Measurements from ENCODE around the gene SLC30A1. TPM values are rescaled to one million over a fixed set of nuclear protein-coding genes. Genes with fewer than 3 reads are reported as not detected.

Gene SLC30A1
- total RNA-seq, 2 donors from 2014 or later = 12.5 to 22.0 TPM

GRCh38 chr1:211606914-211607753, 28.2 kb upstream of the SLC30A1 start:
- Histone ChIP-seq H3K36me3 (no peaks in the 10 kb centered on the region), H3K27me3 (replicated peaks; ENCODE audit: insufficient read depth) (no peaks in the 10 kb centered on the region), H3K9me3 (no peaks in the 10 kb centered on the region), H3K4me1 (replicated peaks) (peaks cover 7% of the 10 kb centered on the region), H3K4me3 (no peak overlapping the region), H3K27ac (no peak overlapping the region)
- TF ChIP-seq POLR2AphosphoS5 (IDR thresholded peaks at IDR 0.05) = no peak
- TF ChIP-seq POLR2A (IDR thresholded peaks at IDR 0.05) = no peak
- no peak for TF ChIP-seq CTCF (IDR thresholded peaks at IDR 0.05)
- intact Hi-C loops (cut with DNase I) = no loop called here
- 84% methylated on average over 12 of the region's 12 CpGs for WGBS
- DNase-seq (ENCODE audit: low spot score) = no peak

GRCh38 chr1:211606332-211606913, 27.5 kb upstream of the SLC30A1 start:
- TF ChIP-seq CTCF (IDR thresholded peaks at IDR 0.05) (no peak), POLR2AphosphoS5 (IDR thresholded peaks at IDR 0.05) (no peak), POLR2A (IDR thresholded peaks at IDR 0.05) (no peak)
- Histone ChIP-seq H3K27ac (no peak overlapping the region), H3K27me3 (replicated peaks; ENCODE audit: insufficient read depth) (no peaks in the 10 kb centered on the region), H3K36me3 (no peaks in the 10 kb centered on the region), H3K4me3 (no peak overlapping the region), H3K4me1 (replicated peaks) (peaks cover 9% of the 10 kb centered on the region), H3K9me3 (no peaks in the 10 kb centered on the region)
- no peak for DNase-seq (ENCODE audit: low spot score)
- intact Hi-C loops (cut with DNase I) = no loop called here
- WGBS = 83% methylated on average over 8 of the region's 8 CpGs

DNA sequence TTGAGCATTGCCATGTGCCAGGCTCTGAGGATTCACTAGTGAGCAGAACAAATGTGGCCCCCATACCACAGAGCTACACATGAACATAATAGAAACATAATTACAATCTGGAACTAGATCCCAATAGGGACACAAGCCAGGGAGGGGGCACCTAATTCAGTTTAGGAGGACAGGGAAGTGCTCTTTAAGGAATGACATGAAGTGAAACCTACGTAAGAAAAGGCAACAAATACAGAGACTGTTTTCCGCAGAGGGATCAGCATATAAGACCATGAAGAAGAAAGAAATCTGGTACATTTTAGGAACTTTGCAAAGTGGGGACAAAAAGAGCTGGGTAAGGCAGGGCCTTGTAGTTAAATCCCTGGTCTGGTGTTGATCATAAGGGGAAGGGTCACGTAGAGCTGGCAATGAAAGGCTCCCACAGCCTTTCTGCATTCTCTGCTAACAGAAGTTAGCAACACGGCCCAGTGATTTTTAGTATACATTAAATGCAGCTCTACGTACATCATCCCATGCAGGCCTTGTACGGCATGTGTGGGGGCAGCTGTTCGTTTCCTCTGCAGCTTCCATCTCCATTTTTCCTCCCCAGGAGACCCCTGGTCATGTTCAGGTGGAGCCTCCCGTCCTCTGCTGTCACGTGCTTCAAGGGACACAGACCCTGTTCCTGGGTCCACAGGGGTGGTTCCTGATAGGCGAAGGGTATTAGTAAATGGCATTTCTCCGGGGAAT, 26.8 kb upstream of the SLC30A1 start:
- no peak for DNase-seq (ENCODE audit: low spot score)
- Histone ChIP-seq H3K9me3 (no peaks in the 10 kb centered on the region), H3K27ac (no peak overlapping the region), H3K36me3 (no peaks in the 10 kb centered on the region), H3K4me3 (no peak overlapping the region), H3K27me3 (replicated peaks; ENCODE audit: insufficient read depth) (no peaks in the 10 kb centered on the region), H3K4me1 (replicated peaks) (peaks cover 9% of the 10 kb centered on the region)
- TF ChIP-seq POLR2AphosphoS5 (IDR thresholded peaks at IDR 0.05) (no peak), CTCF (IDR thresholded peaks at IDR 0.05) (no peak), POLR2A (IDR thresholded peaks at IDR 0.05) (no peak)
- intact Hi-C loops (cut with DNase I) = no loop called here
- 94% methylated on average over 11 of the region's 11 CpGs for WGBS

DNA sequence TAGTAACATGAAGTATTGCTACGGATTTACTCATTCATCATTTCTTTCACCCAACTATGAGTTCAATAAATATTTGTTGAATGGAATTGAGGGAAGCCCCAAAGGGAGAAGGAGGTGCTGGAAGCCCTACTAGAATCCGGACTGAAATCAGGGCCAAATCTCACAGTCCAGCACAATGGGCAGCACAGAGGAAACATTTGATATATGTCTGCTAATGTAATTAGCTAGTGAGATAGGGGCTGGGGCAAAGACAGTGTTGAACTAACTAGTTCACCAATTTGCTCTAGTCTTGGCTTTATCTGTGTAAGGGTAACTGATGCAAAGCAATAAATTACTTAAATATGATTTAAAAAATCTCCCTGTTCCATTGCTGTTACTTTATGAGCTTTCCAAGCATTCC, 26.1 kb upstream of the SLC30A1 start:
- no peaks in the 10 kb centered on the region for H3K27me3 ChIP-seq (replicated peaks; ENCODE audit: insufficient read depth)
- H3K27ac ChIP-seq = no peak overlapping the region
- no peaks in the 10 kb centered on the region for H3K9me3 ChIP-seq
- 85% methylated on average over 2 of the region's 2 CpGs for WGBS
- TF ChIP-seq POLR2A (IDR thresholded peaks at IDR 0.05) = no peak
- no peak for TF ChIP-seq POLR2AphosphoS5 (IDR thresholded peaks at IDR 0.05)
- no peak for TF ChIP-seq CTCF (IDR thresholded peaks at IDR 0.05)
- DNase-seq (ENCODE audit: low spot score) = no peak
- no peaks in the 10 kb centered on the region for H3K36me3 ChIP-seq
- intact Hi-C loops (cut with DNase I) = no loop called here
- H3K4me3 ChIP-seq = no peak overlapping the region
- peaks cover 9% of the 10 kb centered on the region for H3K4me1 ChIP-seq (replicated peaks)
